ENCODE measurements around the gene SLC18A3. TPM values are rescaled to one million over a fixed set of nuclear protein-coding genes. Genes with fewer than 3 reads are reported as not detected.

The SLC18A3 gene
- total RNA-seq, 2 donors from 2014 or later: not detected

DNA sequence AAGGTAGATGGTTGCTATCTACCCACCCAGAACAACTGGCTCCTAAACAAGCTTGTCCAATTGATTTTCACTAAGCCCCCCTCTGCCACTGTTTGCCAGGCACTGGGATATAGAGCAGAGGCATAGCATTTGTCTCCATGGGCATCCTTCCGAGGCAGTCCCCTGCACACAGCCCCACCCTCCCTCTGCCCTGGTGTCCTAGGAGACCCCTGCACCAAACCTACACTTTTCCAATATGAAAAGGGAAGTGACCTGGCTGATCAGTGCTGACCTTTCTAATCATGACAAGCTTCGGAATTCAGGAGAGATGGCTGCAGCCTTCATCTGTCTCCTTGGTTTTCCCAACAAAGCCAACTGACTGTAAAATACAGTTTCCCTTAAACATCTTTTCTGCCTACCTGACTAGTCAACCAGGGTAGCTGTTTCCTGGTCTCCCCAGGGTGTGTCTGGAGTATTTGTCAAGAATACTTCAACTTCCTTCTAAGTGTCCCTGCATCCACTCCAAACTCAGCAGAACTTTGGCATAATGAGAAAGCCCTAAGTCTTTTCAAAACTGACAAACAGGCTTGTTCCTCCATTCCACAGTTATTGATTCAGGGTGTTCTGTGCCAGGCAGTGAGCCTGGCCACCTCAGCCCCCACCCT is 7.6 kb upstream of the SLC18A3 start:
- 67 to 78% methylated on average over 1 to 2 of the region's 2 CpGs for WGBS, 2 experiments (ENCODE audit: insufficient coverage in 1 of 2, insufficient read length in 1 of 2)
- Mint-ChIP-seq H3K4me1 (no peaks in the 10 kb centered on the region), H3K9me3 (no peaks in the 10 kb centered on the region), H3K27ac (no peak overlapping the region), H3K4me3 (no peak overlapping the region), H3K36me3 (ENCODE audit: low read depth) (no peaks in the 10 kb centered on the region), H3K27me3 (ENCODE audit: insufficient read depth) (peaks cover 85% of the 10 kb centered on the region)
- DNase-seq: no peak
- H3K27ac ChIP-seq (ENCODE audit: low read depth, low read length): no peak overlapping the region
- TF ChIP-seq, protein P1, sequence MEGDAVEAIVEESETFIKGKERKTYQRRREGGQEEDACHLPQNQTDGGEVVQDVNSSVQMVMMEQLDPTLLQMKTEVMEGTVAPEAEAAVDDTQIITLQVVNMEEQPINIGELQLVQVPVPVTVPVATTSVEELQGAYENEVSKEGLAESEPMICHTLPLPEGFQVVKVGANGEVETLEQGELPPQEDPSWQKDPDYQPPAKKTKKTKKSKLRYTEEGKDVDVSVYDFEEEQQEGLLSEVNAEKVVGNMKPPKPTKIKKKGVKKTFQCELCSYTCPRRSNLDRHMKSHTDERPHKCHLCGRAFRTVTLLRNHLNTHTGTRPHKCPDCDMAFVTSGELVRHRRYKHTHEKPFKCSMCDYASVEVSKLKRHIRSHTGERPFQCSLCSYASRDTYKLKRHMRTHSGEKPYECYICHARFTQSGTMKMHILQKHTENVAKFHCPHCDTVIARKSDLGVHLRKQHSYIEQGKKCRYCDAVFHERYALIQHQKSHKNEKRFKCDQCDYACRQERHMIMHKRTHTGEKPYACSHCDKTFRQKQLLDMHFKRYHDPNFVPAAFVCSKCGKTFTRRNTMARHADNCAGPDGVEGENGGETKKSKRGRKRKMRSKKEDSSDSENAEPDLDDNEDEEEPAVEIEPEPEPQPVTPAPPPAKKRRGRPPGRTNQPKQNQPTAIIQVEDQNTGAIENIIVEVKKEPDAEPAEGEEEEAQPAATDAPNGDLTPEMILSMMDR (conservative IDR thresholded peaks at IDR 0.05): no peak
- H3K4me3 ChIP-seq (ENCODE audit: low read length): no peak overlapping the region
- H3K27me3 ChIP-seq (ENCODE audit: control insufficient read depth, insufficient read depth, low read length, poor library complexity, severe bottlenecking): peaks cover 59% of the 10 kb centered on the region
- no peaks in the 10 kb centered on the region for H3K4me1 ChIP-seq (ENCODE audit: control insufficient read depth, insufficient read depth, low read length)
- H3K9ac ChIP-seq (ENCODE audit: extremely low read depth, low read length, poor library complexity, severe bottlenecking): no peak overlapping the region
- no peaks in the 10 kb centered on the region for H3K36me3 ChIP-seq (ENCODE audit: control insufficient read depth, insufficient read depth, low read length)
- no peaks in the 10 kb centered on the region for H3K9me3 ChIP-seq (ENCODE audit: control insufficient read depth, low read length)

DNA sequence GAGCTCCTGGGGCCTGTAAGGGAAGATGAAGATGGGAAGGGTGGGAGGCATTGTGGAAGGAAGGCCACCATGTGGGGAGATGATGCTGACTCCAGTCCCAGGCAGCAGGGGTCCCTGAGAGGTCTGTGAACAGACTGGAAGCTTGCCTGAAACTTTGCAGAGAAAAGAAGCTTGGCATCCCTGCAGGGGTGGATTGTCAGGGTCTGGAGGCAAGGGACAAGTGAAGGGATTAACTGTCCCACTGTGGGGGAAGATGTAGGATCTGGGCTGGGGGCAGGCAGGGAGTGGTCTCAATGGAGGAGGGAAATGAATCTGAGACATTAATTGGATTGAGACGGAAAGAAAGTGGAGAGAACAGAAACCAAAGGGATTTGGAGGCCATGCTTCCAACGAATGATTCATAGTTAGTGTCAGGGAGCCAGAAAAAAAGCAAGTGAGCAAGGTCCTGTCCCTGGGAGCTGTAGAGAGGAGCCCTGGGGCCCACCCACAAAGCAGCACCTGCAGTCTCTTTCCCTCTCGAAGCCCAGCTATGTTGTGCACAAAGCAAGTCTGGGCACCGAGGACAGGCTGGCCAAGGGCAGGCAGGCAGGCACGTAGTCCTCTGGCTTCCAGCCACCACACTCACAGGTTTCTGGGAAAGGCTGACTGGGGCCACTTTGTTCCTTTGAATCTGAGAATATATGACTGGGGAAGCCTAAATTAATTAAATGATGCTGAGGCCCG is 4.7 kb upstream of the SLC18A3 start:
- Histone ChIP-seq H3K27ac (ENCODE audit: low read depth, low read length) (no peak overlapping the region), H3K4me1 (ENCODE audit: control insufficient read depth, insufficient read depth, low read length) (no peaks in the 10 kb centered on the region), H3K9me3 (ENCODE audit: control insufficient read depth, low read length) (no peaks in the 10 kb centered on the region), H3K4me3 (ENCODE audit: low read length) (no peak overlapping the region), H3K27me3 (ENCODE audit: control insufficient read depth, insufficient read depth, low read length, poor library complexity, severe bottlenecking) (peaks cover 87% of the 10 kb centered on the region), H3K9ac (ENCODE audit: extremely low read depth, low read length, poor library complexity, severe bottlenecking) (no peak overlapping the region), H3K36me3 (ENCODE audit: control insufficient read depth, insufficient read depth, low read length) (no peaks in the 10 kb centered on the region)
- no peaks in the 10 kb centered on the region for H3K4me1 Mint-ChIP-seq
- H3K27ac Mint-ChIP-seq: no peak overlapping the region
- no peaks in the 10 kb centered on the region for H3K9me3 Mint-ChIP-seq
- H3K36me3 Mint-ChIP-seq (ENCODE audit: low read depth): no peaks in the 10 kb centered on the region
- whole genome bisulfite sequencing, 2 experiments (ENCODE audit: insufficient coverage in 1 of 2, insufficient read length in 1 of 2): 73 to 74% methylated on average over 3 to 6 of the region's 6 CpGs
- TF ChIP-seq, protein P1 (conservative IDR thresholded peaks at IDR 0.05): no peak
- H3K27me3 Mint-ChIP-seq (ENCODE audit: insufficient read depth): peaks cover 91% of the 10 kb centered on the region
- no peak overlapping the region for H3K4me3 Mint-ChIP-seq
- DNase-seq: peak; percentile 19

- Histone ChIP-seq H3K27me3 (ENCODE audit: control insufficient read depth, insufficient read depth, low read length, poor library complexity, severe bottlenecking) (peaks cover 94% of the 10 kb centered on the region), H3K27ac (ENCODE audit: low read depth, low read length) (no peak overlapping the region), H3K36me3 (ENCODE audit: control insufficient read depth, insufficient read depth, low read length) (no peaks in the 10 kb centered on the region), H3K4me1 (ENCODE audit: control insufficient read depth, insufficient read depth, low read length) (no peaks in the 10 kb centered on the region), H3K4me3 (ENCODE audit: low read length) (no peak overlapping the region), H3K9me3 (ENCODE audit: control insufficient read depth, low read length) (no peaks in the 10 kb centered on the region), H3K9ac (ENCODE audit: extremely low read depth, low read length, poor library complexity, severe bottlenecking) (no peak overlapping the region)
- TF ChIP-seq, protein P1 (conservative IDR thresholded peaks at IDR 0.05): no peak
- DNase-seq: peak; percentile 19
- peaks cover under 1% of the 10 kb centered on the region for H3K9me3 Mint-ChIP-seq
- H3K4me3 Mint-ChIP-seq: no peak overlapping the region
- H3K27me3 Mint-ChIP-seq (ENCODE audit: insufficient read depth): peaks cover 91% of the 10 kb centered on the region
- H3K27ac Mint-ChIP-seq: no peak overlapping the region
- H3K36me3 Mint-ChIP-seq (ENCODE audit: low read depth): no peaks in the 10 kb centered on the region
- H3K4me1 Mint-ChIP-seq: no peaks in the 10 kb centered on the region
- 54 to 89% methylated on average over 1 to 3 of the region's 3 CpGs for WGBS, 2 experiments (ENCODE audit: insufficient coverage in 1 of 2, insufficient read length in 1 of 2)
Measured at GRCh38 chr10:49605939-49606509, 4.1 kb upstream of the SLC18A3 start.

Measured in endodermal cell (in vitro differentiated cells).